ENCODE results near the gene VPS8. TPM values are rescaled to one million over a fixed set of nuclear protein-coding genes. Genes with fewer than 3 reads are reported as not detected.
A peak's percentile ranks its signal among the peaks of the same experiment; 100 is the strongest.

Gene VPS8
- total RNA-seq, 2 donors from 2014 or later = 40.1 to 78.0 TPM

DNA sequence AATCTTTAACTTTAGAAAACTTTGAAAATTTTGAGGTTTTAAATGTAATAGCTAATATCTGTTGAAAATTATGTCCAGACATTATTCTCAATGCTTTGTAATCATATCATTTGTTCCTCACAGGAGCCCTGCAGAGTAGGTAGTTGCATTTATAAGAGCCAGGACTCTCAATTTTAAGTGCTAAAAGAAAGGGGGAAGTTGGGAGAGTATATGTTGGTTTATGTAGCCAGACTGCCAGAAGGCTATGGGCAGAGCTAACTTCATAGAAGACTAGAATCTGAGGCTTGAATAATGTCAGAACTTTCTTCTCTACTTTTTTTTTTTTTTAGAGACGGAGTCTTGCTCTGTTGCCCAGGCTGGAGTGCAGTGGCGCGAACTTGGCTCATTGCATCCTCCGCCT, 9.1 kb downstream of the VPS8 start:
- Histone ChIP-seq H3K4me3 (no peak overlapping the region), H3K4me1 (ENCODE audit: control insufficient read depth in 1 of 2, low read depth in 2 of 2) (peaks cover 6 to 15% of the 10 kb centered on the region in 2 donors), H3K36me3 (no peaks in the 10 kb centered on the region), H3K9me3 (no peaks in the 10 kb centered on the region), H3K27me3 (replicated peaks; ENCODE audit: insufficient read depth) (no peaks in the 10 kb centered on the region), H3K27ac (no peak overlapping the region)
- TF ChIP-seq, protein P1, sequence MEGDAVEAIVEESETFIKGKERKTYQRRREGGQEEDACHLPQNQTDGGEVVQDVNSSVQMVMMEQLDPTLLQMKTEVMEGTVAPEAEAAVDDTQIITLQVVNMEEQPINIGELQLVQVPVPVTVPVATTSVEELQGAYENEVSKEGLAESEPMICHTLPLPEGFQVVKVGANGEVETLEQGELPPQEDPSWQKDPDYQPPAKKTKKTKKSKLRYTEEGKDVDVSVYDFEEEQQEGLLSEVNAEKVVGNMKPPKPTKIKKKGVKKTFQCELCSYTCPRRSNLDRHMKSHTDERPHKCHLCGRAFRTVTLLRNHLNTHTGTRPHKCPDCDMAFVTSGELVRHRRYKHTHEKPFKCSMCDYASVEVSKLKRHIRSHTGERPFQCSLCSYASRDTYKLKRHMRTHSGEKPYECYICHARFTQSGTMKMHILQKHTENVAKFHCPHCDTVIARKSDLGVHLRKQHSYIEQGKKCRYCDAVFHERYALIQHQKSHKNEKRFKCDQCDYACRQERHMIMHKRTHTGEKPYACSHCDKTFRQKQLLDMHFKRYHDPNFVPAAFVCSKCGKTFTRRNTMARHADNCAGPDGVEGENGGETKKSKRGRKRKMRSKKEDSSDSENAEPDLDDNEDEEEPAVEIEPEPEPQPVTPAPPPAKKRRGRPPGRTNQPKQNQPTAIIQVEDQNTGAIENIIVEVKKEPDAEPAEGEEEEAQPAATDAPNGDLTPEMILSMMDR (IDR thresholded peaks at IDR 0.05) = no peak
- DNase-seq (ENCODE audit: low spot score) (no peak), ATAC-seq (ENCODE audit: insufficient number of reproducible peaks, low FRiP score, low read depth) (no peak)

- Histone ChIP-seq H3K4me3 (no peak overlapping the region), H3K4me1 (ENCODE audit: control insufficient read depth in 1 of 2, low read depth in 2 of 2) (peaks cover 6 to 15% of the 10 kb centered on the region in 2 donors), H3K27me3 (replicated peaks; ENCODE audit: insufficient read depth) (no peaks in the 10 kb centered on the region), H3K9me3 (no peaks in the 10 kb centered on the region), H3K27ac (no peak overlapping the region), H3K36me3 (no peaks in the 10 kb centered on the region)
- DNase-seq (ENCODE audit: low spot score) (no peak), ATAC-seq (ENCODE audit: insufficient number of reproducible peaks, low FRiP score, low read depth) (no peak)
- TF ChIP-seq, protein P1 (IDR thresholded peaks at IDR 0.05) = no peak
Observed at GRCh38 chr3:184822081-184822480, 10.1 kb downstream of the VPS8 start.

GRCh38 chr3:184822654-184823053, 10.7 kb downstream of the VPS8 start:
- TF ChIP-seq, protein P1 (IDR thresholded peaks at IDR 0.05) = no peak
- DNase-seq (ENCODE audit: low spot score) (no peak), ATAC-seq (ENCODE audit: insufficient number of reproducible peaks, low FRiP score, low read depth) (peak; percentile 41)
- no peaks in the 10 kb centered on the region for H3K36me3 ChIP-seq
- H3K27me3 ChIP-seq (replicated peaks; ENCODE audit: insufficient read depth) = no peaks in the 10 kb centered on the region
- H3K4me1 ChIP-seq (ENCODE audit: control insufficient read depth in 1 of 2, low read depth in 2 of 2) = peaks cover 6 to 15% of the 10 kb centered on the region in 2 donors
- no peak overlapping the region for H3K27ac ChIP-seq
- H3K9me3 ChIP-seq = no peaks in the 10 kb centered on the region
- H3K4me3 ChIP-seq = no peak overlapping the region

- ATAC-seq (ENCODE audit: insufficient number of reproducible peaks, low FRiP score, low read depth) (no peak), DNase-seq (ENCODE audit: low spot score) (no peak)
Observed at GRCh38 chr3:184823990-184824389, 12.0 kb downstream of the VPS8 start.

GRCh38 chr3:184825121-184825820, 13.3 kb downstream of the VPS8 start:
- Histone ChIP-seq H3K4me3 (no peak overlapping the region), H3K4me1 (ENCODE audit: control insufficient read depth in 1 of 2, low read depth in 2 of 2) (peaks cover 6 to 15% of the 10 kb centered on the region in 2 donors), H3K9me3 (no peaks in the 10 kb centered on the region), H3K36me3 (no peaks in the 10 kb centered on the region), H3K27ac (no peak overlapping the region), H3K27me3 (replicated peaks; ENCODE audit: insufficient read depth) (no peaks in the 10 kb centered on the region)
- ATAC-seq (ENCODE audit: insufficient number of reproducible peaks, low FRiP score, low read depth) = no peak
- TF ChIP-seq, protein P1 (IDR thresholded peaks at IDR 0.05) = no peak
- no peak for DNase-seq (ENCODE audit: low spot score)

More at GRCh38 chr3:184823990-184824389, 12.0 kb downstream of the VPS8 start:
- Histone ChIP-seq H3K36me3 (no peaks in the 10 kb centered on the region), H3K27me3 (replicated peaks; ENCODE audit: insufficient read depth) (no peaks in the 10 kb centered on the region), H3K4me3 (no peak overlapping the region), H3K4me1 (ENCODE audit: control insufficient read depth in 1 of 2, low read depth in 2 of 2) (peaks cover 6 to 15% of the 10 kb centered on the region in 2 donors), H3K27ac (no peak overlapping the region), H3K9me3 (no peaks in the 10 kb centered on the region)
- TF ChIP-seq, protein P1 (IDR thresholded peaks at IDR 0.05) = no peak

Measured in thoracic aorta (tissue), 2 donors.